Measurements from ENCODE around the gene NFYC. TPM values are rescaled to one million over a fixed set of nuclear protein-coding genes. Genes with fewer than 3 reads are reported as not detected.

NFYC gene
- total and polyA plus RNA-seq, 2 of the 8 experiments (the other 6 are each of a cell fraction or from before 2014, with no cell fraction given): 54.1 to 124 TPM

DNA sequence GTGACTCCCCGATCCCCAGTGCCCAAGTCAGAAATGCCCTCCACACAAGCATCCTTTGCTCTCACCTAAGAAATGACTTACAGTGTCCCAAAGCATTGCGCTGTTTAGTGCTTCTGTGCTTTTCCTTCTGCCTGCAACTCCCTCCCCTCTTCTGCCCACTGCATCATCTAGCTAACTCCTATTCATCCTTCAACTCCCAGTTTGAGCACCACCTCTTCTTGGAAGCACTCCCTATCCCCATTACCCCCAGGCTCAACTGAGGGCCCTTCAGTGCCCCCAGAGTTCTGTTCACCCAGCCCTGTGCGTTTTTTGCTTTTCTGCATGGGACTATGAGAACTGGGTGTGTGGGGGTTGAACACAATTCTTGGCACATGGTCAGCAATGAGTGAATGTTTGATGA, 102.1 kb downstream of the NFYC start (continued):
- no peak for TF ChIP-seq RNF2 (IDR thresholded peaks at IDR 0.05; ENCODE audit: borderline replicate concordance, low read depth, low read length, missing control alignments, poor library complexity, severe bottlenecking)
- TF ChIP-seq POLR2A (IDR thresholded peaks at IDR 0.05; ENCODE audit: control extremely low read depth in 1 of 2, low read depth in 2 of 2, low read length in 2 of 2): no peak
